IPS DF 6.9 (cell line): ENCODE measurements around the gene KAZN.

Source experiments
- DNase-seq: peaks from one replicate; pipeline ENCODE4 v3.0.0-alpha.2; 2013; ENCODE audit warnings: low read depth, low spot score
- H3K27ac ChIP-seq: one replicate; pipeline ENCODE4 v1.5.1; 2013; ENCODE audit warnings: low read length, control low read depth
- H3K27me3 ChIP-seq: 2 replicates; pipeline ENCODE4 v1.6.1; 2013; ENCODE audit warnings: mild to moderate bottlenecking, low read length; ENCODE audit not compliant: control insufficient read depth, insufficient read depth
- H3K36me3 ChIP-seq: 2 replicates; pipeline ENCODE4 v1.6.1; 2013; ENCODE audit warnings: low read length; ENCODE audit not compliant: control insufficient read depth, insufficient read depth
- H3K4me1 ChIP-seq: 2 replicates; pipeline ENCODE4 v1.6.1; 2013; ENCODE audit warnings: low read length; ENCODE audit not compliant: control insufficient read depth, insufficient read depth
- H3K4me3 ChIP-seq: 2 replicates; pipeline ENCODE4 v1.5.1; 2013; ENCODE audit warnings: mild to moderate bottlenecking, low read length
- H3K9me3 ChIP-seq: 2 replicates; pipeline ENCODE4 v1.6.1; 2013; ENCODE audit warnings: low read length, inconsistent platforms; ENCODE audit not compliant: control insufficient read depth, insufficient read depth
- WGBS: extraction: QIAGEN DNeasy Blood & Tissue Kit; methylation state at CpG from one replicate; pipeline ENCODE4 v1.1.7; 2013; ENCODE audit warnings: mixed read lengths, missing lambda C conversion rate; ENCODE audit not compliant: insufficient read length, insufficient coverage; 5-methylcytosine and 5-hydroxymethylcytosine counted together

The KAZN gene

DNA sequence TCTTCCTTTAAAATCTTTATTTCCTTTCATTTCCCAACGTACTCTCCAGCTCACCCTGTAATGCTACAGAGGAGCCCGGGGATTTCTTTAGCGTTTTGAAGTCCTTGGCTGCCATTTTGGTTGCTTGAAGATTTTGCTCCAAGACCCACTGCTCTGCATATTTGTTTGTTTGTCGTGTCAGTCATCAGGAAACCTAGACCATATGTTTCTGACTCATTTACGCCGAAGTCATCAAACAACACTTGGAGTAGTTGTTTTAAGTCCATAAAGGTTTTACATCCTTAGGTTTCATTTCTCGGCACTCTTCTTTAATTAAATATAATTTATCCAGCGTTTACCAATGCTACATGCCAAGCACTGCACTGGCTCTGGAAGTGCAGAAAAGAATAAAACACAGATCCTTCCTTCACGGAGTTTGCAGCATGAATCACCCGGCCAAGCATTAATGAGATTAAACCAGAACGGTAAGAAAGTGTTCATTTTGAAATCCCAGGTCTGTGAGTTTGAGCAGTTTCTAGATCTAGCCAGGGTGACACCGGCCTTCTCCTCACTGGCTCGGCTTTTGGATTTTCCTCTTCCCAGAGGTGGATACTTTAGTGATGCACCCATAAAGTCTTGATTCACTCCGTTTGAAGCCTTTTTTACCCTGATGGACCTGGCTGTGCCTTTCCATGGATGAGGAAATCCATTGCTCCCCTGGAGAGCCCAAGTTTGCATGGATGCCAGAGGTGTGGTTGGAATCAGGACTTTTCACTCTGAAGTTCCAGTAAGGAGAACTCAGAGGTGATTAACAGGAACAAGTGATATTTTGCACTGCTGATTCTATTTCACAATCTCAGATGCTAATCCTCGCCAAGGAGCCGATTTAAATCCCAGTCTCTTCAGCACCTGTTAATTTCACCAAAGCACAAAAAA, 109.3 kb downstream of the KAZN start:
- no peaks in the 10 kb centered on the region for H3K27me3 ChIP-seq
- no peaks in the 10 kb centered on the region for H3K36me3 ChIP-seq
- H3K9me3 ChIP-seq, result peaks cover 2% of the 10 kb centered on the region; the same call in 1 of the 2 replicates
- peaks cover 1% of the 10 kb centered on the region for H3K4me1 ChIP-seq
- no CpG with 5 or more reads among the region's 16 CpGs for WGBS
- no peak overlapping the region for H3K4me3 ChIP-seq
- no peak overlapping the region for H3K27ac ChIP-seq
- DNase-seq, result no peak

DNA sequence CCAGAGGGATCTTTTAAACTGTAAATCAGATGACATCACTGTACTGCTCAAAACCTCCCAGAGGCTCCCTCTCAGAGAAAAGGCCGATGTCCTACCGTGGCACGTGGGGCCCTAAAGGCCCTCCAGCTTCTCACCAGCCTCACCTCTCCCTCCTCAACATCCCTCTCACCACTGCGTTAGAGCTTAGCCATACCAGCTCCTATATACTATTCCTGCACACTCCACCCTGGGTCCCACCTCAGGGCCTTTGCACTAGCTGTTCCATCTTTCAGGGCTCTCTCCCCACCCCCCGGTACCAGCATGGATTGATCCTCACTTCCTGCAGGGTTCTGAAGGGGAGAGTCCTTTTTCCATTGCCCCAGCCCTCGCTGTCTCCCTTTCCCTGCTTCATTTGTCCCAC, 111.8 kb downstream of the KAZN start:
- DNase-seq, result no peak
- Histone ChIP-seq H3K36me3 (no peaks in the 10 kb centered on the region), H3K9me3 (peaks cover 2% of the 10 kb centered on the region; the same call in 1 of the 2 replicates), H3K4me3 (no peak overlapping the region), H3K27ac (no peak overlapping the region), H3K4me1 (peaks cover 1% of the 10 kb centered on the region), H3K27me3 (no peaks in the 10 kb centered on the region)
- WGBS, result no CpG with 5 or more reads among the region's 6 CpGs

GRCh38 chr1:14712136-14712535, 113.7 kb downstream of the KAZN start:
- no peaks in the 10 kb centered on the region for H3K36me3 ChIP-seq
- DNase-seq, result no peak
- no peaks in the 10 kb centered on the region for H3K27me3 ChIP-seq
- no peaks in the 10 kb centered on the region for H3K9me3 ChIP-seq
- no peak overlapping the region for H3K4me3 ChIP-seq
- no peak overlapping the region for H3K27ac ChIP-seq
- no CpG with 5 or more reads among the region's 2 CpGs for WGBS
- peaks cover 1% of the 10 kb centered on the region for H3K4me1 ChIP-seq

DNA sequence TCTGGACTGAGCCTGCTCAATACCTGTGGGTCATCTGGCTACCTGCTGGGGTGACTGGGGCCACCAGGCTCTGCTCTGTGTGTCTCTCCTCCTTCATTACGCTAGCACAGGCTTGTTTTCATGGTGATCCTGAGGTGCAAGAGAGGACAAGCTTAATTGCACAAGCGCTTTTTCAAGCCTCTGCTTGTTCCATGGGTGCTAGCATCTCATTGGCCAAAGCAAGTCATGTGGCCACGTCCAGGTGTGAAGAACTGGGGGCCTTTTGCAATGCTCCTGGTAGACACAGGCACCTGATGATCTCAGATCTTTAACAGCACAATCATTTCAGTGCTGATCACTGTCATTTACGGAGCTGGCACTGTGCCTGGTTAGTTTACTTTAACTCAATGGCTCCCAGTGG, 114.6 kb downstream of the KAZN start:
- no peak overlapping the region for H3K4me3 ChIP-seq
- no peak for DNase-seq
- no CpG with 5 or more reads among the region's 4 CpGs for WGBS
- no peaks in the 10 kb centered on the region for H3K9me3 ChIP-seq
- H3K4me1 ChIP-seq, result peaks cover 1% of the 10 kb centered on the region
- no peak overlapping the region for H3K27ac ChIP-seq
- no peaks in the 10 kb centered on the region for H3K36me3 ChIP-seq
- H3K27me3 ChIP-seq, result no peaks in the 10 kb centered on the region

DNA sequence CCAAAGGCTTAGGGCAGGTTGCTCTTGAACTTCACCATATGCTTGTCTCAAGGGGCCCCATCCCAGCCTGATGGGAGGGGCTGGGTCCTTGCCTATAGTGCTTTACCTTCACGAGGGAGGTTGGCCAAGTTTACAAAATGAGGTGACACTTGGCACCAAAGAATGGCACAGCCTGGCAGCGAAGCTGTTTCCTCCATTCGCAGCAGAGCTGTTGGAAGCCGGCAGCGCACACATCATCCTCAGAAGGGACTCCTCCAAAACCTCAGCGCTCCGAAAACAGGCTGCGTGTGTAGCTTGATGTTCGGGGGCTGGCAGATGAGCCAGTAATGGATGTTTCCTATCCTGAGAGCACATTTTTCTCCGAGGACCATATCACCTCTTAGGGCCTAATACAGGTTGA, 116.8 kb downstream of the KAZN start:
- no peak overlapping the region for H3K27ac ChIP-seq
- peaks cover 1% of the 10 kb centered on the region; the same call in 1 of the 2 replicates for H3K4me1 ChIP-seq
- WGBS, result no CpG with 5 or more reads among the region's 10 CpGs
- H3K27me3 ChIP-seq, result no peaks in the 10 kb centered on the region
- H3K9me3 ChIP-seq, result no peaks in the 10 kb centered on the region
- H3K4me3 ChIP-seq, result no peak overlapping the region
- H3K36me3 ChIP-seq, result no peaks in the 10 kb centered on the region
- no peak for DNase-seq

GRCh38 chr1:14715802-14716201, 117.3 kb downstream of the KAZN start:
- Histone ChIP-seq H3K4me3 (no peak overlapping the region), H3K27me3 (no peaks in the 10 kb centered on the region), H3K36me3 (no peaks in the 10 kb centered on the region), H3K27ac (no peak overlapping the region), H3K4me1 (peaks cover 1% of the 10 kb centered on the region; the same call in 1 of the 2 replicates), H3K9me3 (no peaks in the 10 kb centered on the region)
- WGBS, result no CpG with 5 or more reads among the region's 7 CpGs
- DNase-seq, result no peak

DNA sequence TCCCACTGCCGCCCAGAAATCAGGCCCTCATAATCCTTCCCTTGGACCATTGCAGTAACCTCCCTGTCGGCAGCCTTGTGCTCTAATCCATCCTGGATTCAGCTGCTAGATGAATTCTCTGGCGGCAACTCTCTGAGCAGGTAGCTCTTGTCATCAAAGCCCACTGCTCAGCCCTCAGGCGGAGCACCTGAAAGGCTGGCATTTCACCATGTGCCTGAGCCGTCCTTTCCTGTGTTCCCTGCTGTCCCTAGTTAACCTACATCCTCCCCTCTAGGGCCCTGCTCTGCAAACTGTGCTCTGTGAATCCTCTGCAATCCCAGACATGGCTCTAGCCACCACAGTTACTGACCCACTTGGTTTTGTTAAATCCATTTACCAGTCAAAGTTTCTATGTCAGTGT, 118.0 kb downstream of the KAZN start:
- Histone ChIP-seq H3K27me3 (no peaks in the 10 kb centered on the region), H3K36me3 (no peaks in the 10 kb centered on the region), H3K9me3 (no peaks in the 10 kb centered on the region), H3K4me3 (no peak overlapping the region), H3K27ac (no peak overlapping the region), H3K4me1 (peaks cover 1% of the 10 kb centered on the region; the same call in 1 of the 2 replicates)
- no CpG with 5 or more reads among the region's 5 CpGs for WGBS
- no peak for DNase-seq

GRCh38 chr1:14718476-14718875, 120.0 kb downstream of the KAZN start:
- no peak for DNase-seq
- no peak overlapping the region for H3K27ac ChIP-seq
- no peaks in the 10 kb centered on the region for H3K27me3 ChIP-seq
- H3K9me3 ChIP-seq, result no peaks in the 10 kb centered on the region
- no peak overlapping the region for H3K4me3 ChIP-seq
- no peaks in the 10 kb centered on the region for H3K36me3 ChIP-seq
- H3K4me1 ChIP-seq, result no peaks in the 10 kb centered on the region
- no CpG with 5 or more reads among the region's 7 CpGs for WGBS

- H3K27me3 ChIP-seq, result no peaks in the 10 kb centered on the region
- H3K9me3 ChIP-seq, result no peaks in the 10 kb centered on the region
- H3K27ac ChIP-seq, result no peak overlapping the region
- H3K4me3 ChIP-seq, result no peak overlapping the region
- no CpG with 5 or more reads among the region's 11 CpGs for WGBS
- DNase-seq, result no peak
- H3K4me1 ChIP-seq, result peaks cover 6% of the 10 kb centered on the region
- no peaks in the 10 kb centered on the region for H3K36me3 ChIP-seq
Observed at GRCh38 chr1:14723401-14723800, 124.9 kb downstream of the KAZN start.

- H3K27ac ChIP-seq, result no peak overlapping the region
- H3K4me3 ChIP-seq, result no peak overlapping the region
- H3K9me3 ChIP-seq, result no peaks in the 10 kb centered on the region
- peaks cover 6% of the 10 kb centered on the region for H3K4me1 ChIP-seq
- H3K27me3 ChIP-seq, result no peaks in the 10 kb centered on the region
- WGBS, result no CpG with 5 or more reads among the region's 5 CpGs
- H3K36me3 ChIP-seq, result no peaks in the 10 kb centered on the region
- no peak for DNase-seq
Observed at GRCh38 chr1:14724246-14724645, 125.8 kb downstream of the KAZN start.

GRCh38 chr1:14724678-14725077, 126.2 kb downstream of the KAZN start:
- H3K4me3 ChIP-seq, result no peak overlapping the region
- no peaks in the 10 kb centered on the region for H3K36me3 ChIP-seq
- no peak for DNase-seq
- no CpG with 5 or more reads among the region's 7 CpGs for WGBS
- H3K27me3 ChIP-seq, result no peaks in the 10 kb centered on the region
- H3K9me3 ChIP-seq, result no peaks in the 10 kb centered on the region
- H3K4me1 ChIP-seq, result peaks cover 6% of the 10 kb centered on the region
- no peak overlapping the region for H3K27ac ChIP-seq
